ENCODE results near the gene CDCA8.
A peak's percentile ranks its signal among the peaks of the same experiment; 100 is the strongest.

CDCA8 gene

DNA sequence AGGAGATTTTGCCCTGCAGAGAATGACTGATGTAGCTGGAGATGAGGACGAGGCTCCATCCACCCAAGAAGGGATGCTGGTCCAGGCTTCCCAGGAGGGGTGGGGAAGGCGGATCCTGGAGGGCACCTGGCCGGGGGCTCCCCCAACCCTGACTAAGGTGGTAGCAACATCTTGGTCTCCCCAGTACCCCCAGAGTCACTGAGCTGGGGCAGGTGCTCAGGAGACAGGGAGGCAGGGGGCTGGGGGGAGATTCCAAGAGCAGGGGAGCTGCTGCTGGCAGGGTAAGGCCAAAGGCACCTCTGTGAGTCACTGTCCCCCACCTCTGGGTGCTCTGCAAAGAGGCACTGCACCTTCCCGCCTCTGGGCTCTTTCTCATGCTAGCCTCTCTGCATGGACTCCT lies 24.0 kb downstream of the CDCA8 start:
- DNase-seq (ENCODE audit: low spot score): no peak

GRCh38 chr1:37717631-37718030 lies 25.3 kb downstream of the CDCA8 start:
- no peak for DNase-seq (ENCODE audit: low spot score)

DNA sequence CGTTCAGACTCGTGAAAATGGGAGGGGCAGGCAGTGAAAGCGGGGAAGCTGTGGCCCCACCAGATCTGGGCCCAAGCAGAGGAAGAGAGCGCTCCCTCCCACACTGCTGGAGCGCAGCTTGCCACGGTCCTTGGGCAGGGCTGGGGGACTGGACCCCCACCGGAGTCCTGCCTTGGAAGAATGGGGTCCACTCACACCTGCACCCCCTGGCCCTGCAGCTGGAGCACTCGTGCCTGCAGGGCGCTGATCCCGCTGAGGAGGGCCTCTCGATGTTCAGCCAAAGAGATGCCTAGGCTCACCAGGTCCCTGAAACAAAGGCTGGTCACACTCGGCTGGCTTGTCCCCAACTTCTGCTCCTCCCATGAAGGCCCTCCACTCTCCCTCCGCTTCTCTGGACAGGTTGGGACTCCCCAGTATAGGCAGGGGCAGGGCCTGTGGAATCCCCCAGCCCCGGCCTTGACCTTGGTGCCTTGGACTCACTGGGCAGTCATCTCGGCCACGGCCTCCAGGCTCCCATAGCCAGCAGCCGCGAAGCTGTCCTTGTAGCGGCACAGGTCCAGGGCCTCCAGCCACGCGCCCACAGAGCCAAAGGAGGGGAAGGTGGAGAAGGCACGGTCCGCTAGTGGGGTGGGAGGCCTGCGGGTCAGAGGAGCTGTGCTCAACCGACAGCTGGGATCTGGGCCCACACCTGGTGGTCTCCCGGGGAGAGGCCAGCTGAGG lies 26.0 kb downstream of the CDCA8 start:
- DNase-seq (ENCODE audit: low spot score): no peak

GRCh38 chr1:37718901-37719571 lies 26.7 kb downstream of the CDCA8 start:
- DNase-seq (ENCODE audit: low spot score): no peak

- no peak for DNase-seq (ENCODE audit: low spot score)
Observed at GRCh38 chr1:37719572-37720195, 27.4 kb downstream of the CDCA8 start.

GRCh38 chr1:37720231-37721130 lies 28.2 kb downstream of the CDCA8 start:
- DNase-seq (ENCODE audit: low spot score): no peak

DNA sequence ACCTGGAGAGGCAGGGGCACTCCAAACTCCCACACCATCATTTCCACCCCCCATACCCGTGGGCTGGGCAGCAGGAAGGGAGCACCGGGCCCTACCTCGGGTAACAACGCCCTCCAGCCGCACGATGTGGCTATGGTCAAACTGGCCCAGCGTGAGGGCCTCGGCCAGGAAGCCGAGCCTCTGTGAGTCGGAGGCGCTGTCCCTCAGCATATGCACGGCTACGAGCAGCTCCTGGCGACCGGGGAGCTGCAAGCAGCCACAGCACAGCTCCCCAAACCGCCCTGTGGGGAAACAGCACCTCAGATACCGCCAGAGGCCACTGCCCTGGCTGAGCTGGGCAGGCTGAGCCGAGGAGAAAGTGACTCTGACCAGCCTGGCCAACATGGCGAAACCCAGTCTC lies 29.2 kb downstream of the CDCA8 start:
- no peak for DNase-seq (ENCODE audit: low spot score)

GRCh38 chr1:37722181-37723071 lies 30.1 kb downstream of the CDCA8 start:
- no peak for DNase-seq (ENCODE audit: low spot score)

- no peak for DNase-seq (ENCODE audit: low spot score)
Observed at GRCh38 chr1:37723072-37723389, 30.7 kb downstream of the CDCA8 start.

GRCh38 chr1:37723390-37724078 lies 31.2 kb downstream of the CDCA8 start:
- DNase-seq (ENCODE audit: low spot score): no peak

DNA sequence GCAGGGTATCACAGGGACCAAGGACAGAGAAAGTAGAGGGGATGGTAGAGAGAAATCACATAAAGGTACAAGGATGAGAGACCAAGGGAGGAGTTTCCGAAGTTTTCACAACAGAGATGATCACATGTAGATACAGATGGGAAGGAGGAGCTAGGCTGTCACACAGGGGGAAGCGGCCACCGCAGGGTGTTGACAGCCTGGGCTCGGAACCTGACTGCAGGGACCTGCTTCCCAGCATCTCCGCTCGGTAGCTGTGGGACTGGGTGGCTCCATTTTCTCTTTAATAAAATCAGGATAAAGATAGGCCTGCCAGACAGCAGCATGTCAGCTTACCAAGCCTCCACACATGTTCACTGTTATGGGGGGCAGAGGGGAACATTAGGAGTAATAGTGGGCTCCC lies 32.3 kb downstream of the CDCA8 start:
- DNase-seq (ENCODE audit: low spot score): no peak

DNA sequence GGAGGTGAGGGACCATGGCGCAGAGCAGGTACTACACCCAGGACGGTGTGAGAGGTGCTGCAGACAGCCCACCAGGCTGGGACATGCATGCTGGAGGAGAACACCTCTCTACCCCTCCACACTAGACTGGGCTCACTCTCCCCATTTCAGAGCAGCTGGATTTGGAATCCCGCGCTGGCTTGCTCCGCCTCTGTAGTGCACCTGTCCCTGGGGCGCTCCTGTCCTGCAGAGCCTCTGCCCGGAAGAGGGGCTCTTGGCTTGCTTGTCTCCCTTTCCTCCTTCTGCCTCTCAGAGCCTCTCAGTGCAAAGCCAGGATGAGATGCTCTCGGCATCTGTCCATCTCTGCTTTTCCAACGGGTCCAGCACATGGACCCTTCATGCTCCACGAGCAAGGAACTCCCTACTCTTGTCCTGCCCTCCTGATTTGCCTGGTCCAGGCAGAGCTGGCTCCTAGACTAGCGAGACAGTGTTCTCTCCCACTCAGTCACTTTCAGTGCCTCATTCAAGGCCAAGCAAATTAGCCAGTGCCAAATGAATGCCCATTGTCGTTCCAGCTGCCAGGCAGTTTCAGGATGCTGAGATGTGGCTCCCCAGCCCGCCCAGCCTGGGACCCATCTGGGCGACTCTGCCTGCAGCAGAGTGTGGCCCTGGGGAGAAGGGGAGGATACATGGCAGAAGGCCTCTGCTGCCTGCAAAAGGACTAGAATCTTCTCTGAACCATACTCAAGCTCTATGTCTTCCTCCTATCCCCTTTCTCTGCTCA lies 33.7 kb downstream of the CDCA8 start:
- DNase-seq (ENCODE audit: low spot score): no peak

GRCh38 chr1:37726751-37727585 lies 34.7 kb downstream of the CDCA8 start:
- peak; percentile 24 for DNase-seq (ENCODE audit: low spot score)

DNA sequence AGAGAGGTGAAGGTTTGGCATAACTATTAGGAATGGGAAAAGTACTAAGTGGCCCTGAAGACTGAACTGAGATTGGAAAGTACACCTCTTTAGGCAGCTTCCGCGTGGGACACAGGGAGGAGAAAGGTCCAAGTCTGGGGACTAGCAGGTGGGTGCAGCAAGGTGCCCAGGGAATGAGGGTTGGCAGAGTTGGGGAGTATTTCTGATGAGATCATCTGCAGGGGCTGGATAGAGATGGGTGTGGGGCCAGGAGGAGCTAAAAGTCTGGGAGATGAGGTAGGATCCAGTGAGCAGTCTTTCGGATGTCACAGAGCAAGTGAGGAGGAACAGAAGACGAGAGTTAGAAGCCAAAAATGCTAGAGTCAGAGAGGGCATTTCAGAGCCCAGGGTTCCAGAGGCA lies 36.1 kb downstream of the CDCA8 start:
- no peak for DNase-seq (ENCODE audit: low spot score)

GRCh38 chr1:37730376-37730775 lies 38.1 kb downstream of the CDCA8 start:
- no peak for DNase-seq (ENCODE audit: low spot score)

DNA sequence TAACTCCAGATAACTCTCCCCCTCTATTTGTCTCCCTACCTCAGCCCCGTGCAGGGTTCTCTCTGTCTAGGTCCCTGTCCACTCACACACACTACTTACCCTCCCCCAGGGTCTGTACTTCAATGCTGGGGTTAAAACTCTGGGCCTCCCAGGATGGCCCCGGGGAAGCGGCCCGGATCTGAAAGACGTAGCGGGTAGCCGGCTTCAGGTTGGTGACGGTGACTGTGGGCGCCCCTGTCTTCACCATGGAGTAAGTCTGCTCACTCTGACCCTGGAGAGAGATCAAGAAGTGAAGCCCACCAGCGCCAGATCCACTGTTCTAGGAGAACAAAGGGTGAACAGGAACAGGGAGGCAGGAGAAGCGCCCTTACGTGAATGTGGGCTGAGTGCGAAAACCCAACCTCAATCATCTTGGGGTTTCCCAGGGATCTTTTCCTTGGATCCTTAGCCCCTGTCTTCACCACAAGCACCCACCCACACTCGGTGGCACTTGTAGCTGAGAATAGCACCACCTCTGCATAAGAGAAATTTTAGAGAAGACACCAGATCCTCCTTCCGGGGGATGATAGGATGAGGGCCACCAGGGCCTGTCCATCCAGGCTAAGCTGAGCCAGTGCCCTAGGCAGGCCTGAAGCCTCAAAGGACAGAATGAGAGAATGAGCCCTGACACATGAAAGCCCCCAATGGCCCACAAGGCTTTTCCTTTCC lies 39.1 kb downstream of the CDCA8 start:
- DNase-seq (ENCODE audit: low spot score): no peak

DNA sequence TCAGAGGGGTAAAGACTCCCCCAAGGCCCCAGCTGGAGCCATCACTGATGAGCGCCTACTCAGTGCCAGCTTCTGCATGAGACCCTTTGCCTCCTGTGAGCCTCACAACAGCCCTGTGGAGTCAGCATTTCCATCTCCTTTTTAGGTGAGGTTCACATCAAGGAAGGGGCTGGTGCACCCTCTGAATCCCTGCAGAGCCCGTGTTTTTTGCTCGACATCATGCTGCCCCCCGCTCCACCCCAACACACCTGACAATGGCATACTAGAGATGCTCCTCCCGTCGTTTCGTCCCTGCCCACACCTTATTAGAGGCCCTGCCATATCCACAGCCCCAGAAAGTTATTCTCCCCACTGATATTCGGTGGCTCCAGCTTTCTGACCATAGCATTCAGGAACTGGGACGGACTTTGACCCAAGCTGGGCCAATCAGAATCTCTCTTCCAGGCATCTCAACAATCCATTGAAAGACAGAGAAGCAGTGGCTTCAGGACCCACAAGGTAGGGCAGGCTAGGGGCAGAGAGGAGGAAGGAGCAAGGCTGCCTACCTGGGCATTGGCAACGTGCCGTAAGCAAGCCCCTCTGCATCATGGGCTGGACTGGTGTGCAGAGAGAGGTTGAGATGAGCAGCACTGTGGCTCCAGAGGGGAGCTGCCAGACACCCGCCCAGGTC lies 39.9 kb downstream of the CDCA8 start:
- DNase-seq (ENCODE audit: low spot score): no peak
